AG09309 (cell line): ENCODE measurements around the gene GOPC.

ENCODE experiments used
- DNase-seq: peaks from one replicate; pipeline ENCODE4 v3.0.0-alpha.2; 2010; ENCODE audit warnings: low read depth
- H3K4me3 ChIP-seq: 2 replicates; pipeline ENCODE4 v1.5.1; 2011; ENCODE audit warnings: mild to moderate bottlenecking, low read depth, low read length, moderate library complexity; ENCODE audit not compliant: control insufficient read depth
- TF ChIP-seq, protein P1 (sequence below): IDR thresholded peaks from 2 replicates; pipeline ENCODE4 v1.5.1; 2011; ENCODE audit warnings: mild to moderate bottlenecking, low read depth, low read length, inconsistent platforms; ENCODE audit not compliant: insufficient read depth, control insufficient read depth; ENCODE audit errors: missing control alignments

Gene GOPC

DNA sequence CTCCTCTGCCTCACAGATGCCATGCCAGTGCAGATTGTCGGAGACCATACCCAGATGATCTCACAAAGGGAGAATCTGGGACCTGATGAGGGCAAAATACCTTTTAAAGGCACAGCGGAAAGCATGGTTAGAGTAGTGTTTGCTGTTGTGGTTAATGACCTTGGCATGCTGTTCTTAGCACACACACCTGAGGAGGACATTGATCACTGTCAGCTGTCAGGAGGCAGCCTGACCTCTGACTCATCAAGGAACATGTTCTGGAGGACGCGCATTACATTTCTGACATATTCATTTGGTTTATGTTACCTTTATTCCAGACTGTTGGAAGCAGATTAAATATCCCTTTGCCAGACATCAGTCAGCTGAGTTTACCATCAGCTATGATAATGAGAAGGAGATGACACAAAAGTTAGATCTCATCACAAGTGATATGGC, 57.1 kb downstream of the GOPC start:
- TF ChIP-seq, protein P1, sequence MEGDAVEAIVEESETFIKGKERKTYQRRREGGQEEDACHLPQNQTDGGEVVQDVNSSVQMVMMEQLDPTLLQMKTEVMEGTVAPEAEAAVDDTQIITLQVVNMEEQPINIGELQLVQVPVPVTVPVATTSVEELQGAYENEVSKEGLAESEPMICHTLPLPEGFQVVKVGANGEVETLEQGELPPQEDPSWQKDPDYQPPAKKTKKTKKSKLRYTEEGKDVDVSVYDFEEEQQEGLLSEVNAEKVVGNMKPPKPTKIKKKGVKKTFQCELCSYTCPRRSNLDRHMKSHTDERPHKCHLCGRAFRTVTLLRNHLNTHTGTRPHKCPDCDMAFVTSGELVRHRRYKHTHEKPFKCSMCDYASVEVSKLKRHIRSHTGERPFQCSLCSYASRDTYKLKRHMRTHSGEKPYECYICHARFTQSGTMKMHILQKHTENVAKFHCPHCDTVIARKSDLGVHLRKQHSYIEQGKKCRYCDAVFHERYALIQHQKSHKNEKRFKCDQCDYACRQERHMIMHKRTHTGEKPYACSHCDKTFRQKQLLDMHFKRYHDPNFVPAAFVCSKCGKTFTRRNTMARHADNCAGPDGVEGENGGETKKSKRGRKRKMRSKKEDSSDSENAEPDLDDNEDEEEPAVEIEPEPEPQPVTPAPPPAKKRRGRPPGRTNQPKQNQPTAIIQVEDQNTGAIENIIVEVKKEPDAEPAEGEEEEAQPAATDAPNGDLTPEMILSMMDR: no peak
- no peak for DNase-seq

DNA sequence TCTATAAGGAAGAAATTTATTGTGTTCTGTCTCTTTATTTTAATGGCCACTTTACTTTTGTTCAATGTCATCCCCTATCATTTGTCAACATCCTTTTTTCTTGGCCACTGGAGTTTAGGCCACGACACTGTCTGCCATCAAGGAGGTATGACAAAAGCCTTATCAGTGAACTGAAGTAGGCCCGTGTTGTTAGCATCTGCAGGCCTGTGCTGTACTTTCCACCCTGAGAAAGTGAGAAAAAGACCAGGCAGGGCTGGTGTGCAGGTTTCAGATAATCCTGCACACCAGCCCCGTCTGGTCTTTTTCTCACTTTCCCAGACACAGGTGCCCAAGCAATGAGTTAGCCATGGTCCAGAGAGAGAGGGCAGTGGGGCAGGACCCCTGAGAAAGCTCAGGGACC, 57.6 kb downstream of the GOPC start:
- TF ChIP-seq, protein P1: no peak
- H3K4me3 ChIP-seq: no peak overlapping the region
- DNase-seq: no peak

More for the DNA sequence above, 57.1 kb downstream of the GOPC start:
- H3K4me3 ChIP-seq: no peak overlapping the region

DNA sequence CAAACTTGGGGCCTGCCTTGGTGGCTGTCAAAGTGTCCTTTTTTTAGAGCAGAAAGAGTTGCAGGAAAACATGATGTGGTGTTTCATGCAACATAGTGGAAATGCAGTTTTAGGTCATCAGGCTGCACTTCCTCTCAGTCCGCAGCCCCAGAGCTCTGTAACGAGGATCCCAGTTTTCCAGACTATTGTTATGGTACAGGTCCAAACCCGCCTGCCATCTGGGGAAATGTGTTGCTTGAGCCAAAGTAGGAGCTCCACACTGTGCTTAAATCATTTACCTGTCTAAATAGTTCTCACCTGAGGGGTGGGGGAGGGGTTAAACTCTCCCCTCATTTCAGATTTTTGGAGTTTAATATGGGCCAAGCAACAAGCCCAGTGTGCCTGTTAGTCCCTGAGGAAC, 59.8 kb downstream of the GOPC start:
- DNase-seq: no peak
- no peak overlapping the region for H3K4me3 ChIP-seq
- TF ChIP-seq, protein P1: no peak

DNA sequence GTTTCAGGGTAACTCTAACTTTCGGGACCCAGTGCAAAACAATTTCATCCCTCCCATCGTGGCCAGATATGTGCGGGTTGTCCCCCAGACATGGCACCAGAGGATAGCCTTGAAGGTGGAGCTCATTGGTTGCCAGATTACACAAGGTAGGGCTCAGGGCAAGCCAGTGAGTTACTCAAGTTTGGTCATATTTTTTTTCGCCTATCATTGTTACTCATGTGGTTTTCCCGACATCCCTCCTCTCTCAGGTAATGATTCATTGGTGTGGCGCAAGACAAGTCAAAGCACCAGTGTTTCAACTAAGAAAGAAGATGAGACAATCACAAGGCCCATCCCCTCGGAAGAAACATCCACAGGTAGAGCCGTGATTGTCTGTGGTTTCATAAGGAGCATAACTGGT, 61.6 kb downstream of the GOPC start:
- TF ChIP-seq, protein P1: no peak

DNA sequence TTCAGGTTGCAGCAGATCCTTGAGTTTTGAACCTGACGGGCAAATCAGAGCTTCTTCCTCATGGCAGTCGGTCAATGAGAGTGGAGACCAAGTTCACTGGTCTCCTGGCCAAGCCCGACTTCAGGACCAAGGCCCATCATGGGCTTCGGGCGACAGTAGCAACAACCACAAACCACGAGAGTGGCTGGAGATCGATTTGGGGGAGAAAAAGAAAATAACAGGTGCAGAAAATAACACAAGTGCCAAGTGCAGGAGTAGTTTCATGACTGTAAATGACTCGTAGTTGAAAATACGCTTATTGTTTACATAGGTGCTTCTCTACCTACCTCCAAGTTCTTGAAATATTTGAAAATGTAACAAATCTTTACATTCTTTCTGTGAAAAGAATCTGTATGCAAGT, 63.7 kb downstream of the GOPC start:
- no peak overlapping the region for H3K4me3 ChIP-seq
- DNase-seq: no peak
- TF ChIP-seq, protein P1: no peak

More for the DNA sequence above, 61.6 kb downstream of the GOPC start:
- no peak overlapping the region for H3K4me3 ChIP-seq
- DNase-seq: no peak

DNA sequence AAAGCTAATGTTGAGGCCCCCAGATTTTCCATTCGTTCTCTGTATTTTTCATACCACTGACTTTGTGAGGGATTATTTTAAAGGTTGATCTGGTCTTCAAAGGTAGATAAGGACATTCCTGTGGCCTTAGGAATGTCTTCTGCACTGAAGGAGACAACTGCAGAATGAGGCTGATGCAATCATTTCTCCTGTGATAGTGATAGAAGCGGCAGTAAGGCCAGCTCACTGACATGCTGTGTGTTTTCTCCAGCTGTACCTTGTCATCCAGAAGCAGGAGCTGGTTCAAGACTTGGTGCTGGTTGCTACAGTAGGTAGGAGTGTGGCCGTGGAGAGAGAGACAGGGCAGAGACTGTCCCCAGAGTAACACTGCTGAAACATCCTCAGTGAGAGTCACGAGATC, 66.0 kb downstream of the GOPC start:
- H3K4me3 ChIP-seq: no peak overlapping the region
- DNase-seq: no peak
- TF ChIP-seq, protein P1: no peak

DNA sequence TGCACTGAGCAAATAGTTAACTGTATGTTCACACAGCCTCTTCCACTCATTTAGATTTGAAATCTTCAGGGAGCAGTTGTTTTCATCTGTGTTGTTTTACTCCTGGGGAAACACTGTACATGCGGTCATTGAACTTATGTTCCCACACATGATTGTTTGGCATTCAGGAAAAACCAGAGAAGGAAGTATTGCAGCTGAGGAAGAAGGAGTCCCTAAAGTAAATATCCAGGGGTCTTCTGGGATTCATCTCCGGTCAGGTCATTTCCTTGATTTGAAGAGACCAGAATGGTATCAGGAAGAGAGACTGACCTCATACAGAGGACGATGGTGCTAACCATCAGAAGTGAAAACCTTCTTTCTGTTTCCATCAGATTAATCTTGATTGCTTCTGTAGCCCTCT, 67.3 kb downstream of the GOPC start:
- TF ChIP-seq, protein P1: no peak
- H3K4me3 ChIP-seq: no peak overlapping the region
- DNase-seq: no peak
